Neutrophil (primary cell): ENCODE measurements around the gene NRM.

ENCODE experiments used
- H3K27ac ChIP-seq: fragments of 200-600 bp; sonication (generic); 2 replicates; pipeline ENCODE4 v1.5.1; 2016; ENCODE audit warnings: mild to moderate bottlenecking, moderate library complexity
- H3K27me3 ChIP-seq: fragments of 200-600 bp; sonication (generic); 2 replicates; pipeline ENCODE4 v1.6.0; 2016; ENCODE audit warnings: mild to moderate bottlenecking
- H3K36me3 ChIP-seq: fragments of 200-600 bp; sonication (generic); 2 replicates; pipeline ENCODE4 v1.5.1; 2017
- H3K4me1 ChIP-seq, 2 experiments: fragments of 200-600 bp in 1 of 2; sonication (generic) in 1 of 2; 1 replicate in 1 of 2; 2 replicates in 1 of 2; pipeline versions ENCODE4 v1.5.1 to v1.6.1; 2013 to 2016; ENCODE audit warnings: low read depth in 1 of 2, low read length in 1 of 2, mild to moderate bottlenecking in 1 of 2, moderate library complexity in 1 of 2; ENCODE audit not compliant: control insufficient read depth in 1 of 2, insufficient read depth in 1 of 2
- H3K4me3 ChIP-seq, 2 experiments: fragments of 200-600 bp in 1 of 2; sonication (generic) in 1 of 2; 1 replicate in 1 of 2; 2 replicates in 1 of 2; pipeline ENCODE4 v1.5.1; 2013 to 2016; ENCODE audit warnings: low read depth in 1 of 2, low read length in 1 of 2, mild to moderate bottlenecking in 1 of 2, moderate library complexity in 1 of 2
- H3K9me3 ChIP-seq: fragments of 200-600 bp; sonication (generic); 2 replicates; pipeline ENCODE4 v1.5.1; 2016
- TF ChIP-seq, protein P1 (sequence below): fragments of 200-600 bp; sonication (generic); IDR thresholded peaks from 2 replicates; pipeline ENCODE4 v1.5.1; 2016; ENCODE audit warnings: antibody characterized with exemption

NRM gene

DNA sequence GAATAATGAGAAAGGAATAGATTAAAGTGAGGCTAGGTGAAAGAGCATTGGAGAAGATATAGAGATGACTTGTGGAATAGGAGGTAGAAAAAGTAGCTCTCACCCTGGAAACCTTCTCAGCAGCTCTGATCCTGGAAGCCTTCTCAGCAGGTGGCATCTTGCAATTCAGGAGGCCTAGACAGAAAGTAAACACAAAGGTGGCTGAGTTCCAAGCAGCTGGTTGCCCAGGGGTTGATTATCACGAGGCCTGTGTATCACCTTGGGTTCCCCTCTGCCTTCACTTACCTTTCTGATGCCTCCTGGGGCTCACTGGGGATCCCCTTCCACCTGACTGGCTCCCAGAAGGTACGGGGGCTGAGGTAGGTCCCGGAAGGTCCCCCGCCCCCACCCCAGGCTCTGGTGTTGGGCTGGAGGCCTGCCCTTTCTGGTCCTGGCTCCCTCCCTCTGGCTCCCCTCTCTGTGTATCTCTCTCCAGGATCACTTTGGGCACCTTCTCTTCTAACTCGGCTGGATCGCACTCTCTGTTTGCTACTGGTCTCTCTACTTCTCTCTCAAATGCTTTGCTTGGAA is 16.6 kb upstream of the NRM start:
- no peaks in the 10 kb centered on the region for H3K27me3 ChIP-seq
- no peak overlapping the region for H3K4me3 ChIP-seq
- no peaks in the 10 kb centered on the region for H3K9me3 ChIP-seq
- no peak overlapping the region for H3K27ac ChIP-seq
- H3K36me3 ChIP-seq, result no peaks in the 10 kb centered on the region
- TF ChIP-seq, protein P1, sequence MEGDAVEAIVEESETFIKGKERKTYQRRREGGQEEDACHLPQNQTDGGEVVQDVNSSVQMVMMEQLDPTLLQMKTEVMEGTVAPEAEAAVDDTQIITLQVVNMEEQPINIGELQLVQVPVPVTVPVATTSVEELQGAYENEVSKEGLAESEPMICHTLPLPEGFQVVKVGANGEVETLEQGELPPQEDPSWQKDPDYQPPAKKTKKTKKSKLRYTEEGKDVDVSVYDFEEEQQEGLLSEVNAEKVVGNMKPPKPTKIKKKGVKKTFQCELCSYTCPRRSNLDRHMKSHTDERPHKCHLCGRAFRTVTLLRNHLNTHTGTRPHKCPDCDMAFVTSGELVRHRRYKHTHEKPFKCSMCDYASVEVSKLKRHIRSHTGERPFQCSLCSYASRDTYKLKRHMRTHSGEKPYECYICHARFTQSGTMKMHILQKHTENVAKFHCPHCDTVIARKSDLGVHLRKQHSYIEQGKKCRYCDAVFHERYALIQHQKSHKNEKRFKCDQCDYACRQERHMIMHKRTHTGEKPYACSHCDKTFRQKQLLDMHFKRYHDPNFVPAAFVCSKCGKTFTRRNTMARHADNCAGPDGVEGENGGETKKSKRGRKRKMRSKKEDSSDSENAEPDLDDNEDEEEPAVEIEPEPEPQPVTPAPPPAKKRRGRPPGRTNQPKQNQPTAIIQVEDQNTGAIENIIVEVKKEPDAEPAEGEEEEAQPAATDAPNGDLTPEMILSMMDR, result no peak
- peaks cover 16 to 18% of the 10 kb centered on the region in 2 experiments for H3K4me1 ChIP-seq

DNA sequence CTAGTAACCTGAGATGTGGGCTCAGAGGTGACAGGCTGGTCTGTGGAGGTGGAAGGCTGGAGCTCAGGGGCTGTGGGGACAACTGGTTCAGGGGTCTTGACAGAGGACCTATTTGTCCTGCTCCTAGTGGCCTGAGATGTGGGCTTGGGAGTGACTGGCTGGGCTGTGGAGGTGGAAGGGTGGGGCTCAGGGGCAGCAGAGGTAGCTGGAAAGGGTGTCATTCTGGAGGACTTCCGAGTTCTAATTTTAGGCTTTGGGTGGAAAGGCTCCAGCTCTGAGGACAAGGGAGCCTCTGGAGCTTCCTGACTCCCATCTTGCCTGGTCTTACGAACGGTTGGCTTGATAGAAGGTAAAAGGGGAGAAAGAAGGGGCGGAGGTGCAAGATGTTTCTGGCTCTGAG is 14.8 kb upstream of the NRM start:
- H3K9me3 ChIP-seq, result no peaks in the 10 kb centered on the region
- H3K4me1 ChIP-seq, result peaks cover 20% of the 10 kb centered on the region in 2 experiments
- H3K27ac ChIP-seq, result no peak overlapping the region
- TF ChIP-seq, protein P1, result no peak
- no peak overlapping the region for H3K4me3 ChIP-seq
- H3K27me3 ChIP-seq, result no peaks in the 10 kb centered on the region
- no peaks in the 10 kb centered on the region for H3K36me3 ChIP-seq

DNA sequence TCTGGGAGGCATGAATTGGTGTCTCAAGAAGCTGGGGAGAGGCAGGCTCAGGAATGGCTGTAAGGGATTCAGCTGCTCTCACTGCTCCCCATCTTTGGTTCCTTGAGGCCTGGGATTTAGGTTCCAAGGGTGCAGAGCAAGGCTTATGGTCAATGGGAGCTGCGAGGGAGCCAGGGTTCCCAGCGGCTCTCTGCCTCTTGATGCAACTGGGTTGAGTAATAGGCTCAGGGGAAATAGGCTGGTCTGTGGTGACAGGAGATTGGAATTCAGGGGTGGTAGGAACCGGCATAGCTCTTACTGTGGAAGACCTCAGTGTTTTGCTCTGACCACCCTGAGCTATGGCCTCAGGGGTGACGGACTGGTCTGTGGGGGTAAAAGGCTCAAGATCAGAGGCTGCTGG is 13.0 kb upstream of the NRM start:
- peak overlapping the region; percentile 5 to 17 for H3K4me3 ChIP-seq
- H3K27ac ChIP-seq, result peak overlapping the region; percentile 74
- no peaks in the 10 kb centered on the region for H3K9me3 ChIP-seq
- TF ChIP-seq, protein P1, result no peak
- no peaks in the 10 kb centered on the region for H3K36me3 ChIP-seq
- no peaks in the 10 kb centered on the region for H3K27me3 ChIP-seq
- H3K4me1 ChIP-seq, result peaks cover 25 to 26% of the 10 kb centered on the region in 2 experiments

DNA sequence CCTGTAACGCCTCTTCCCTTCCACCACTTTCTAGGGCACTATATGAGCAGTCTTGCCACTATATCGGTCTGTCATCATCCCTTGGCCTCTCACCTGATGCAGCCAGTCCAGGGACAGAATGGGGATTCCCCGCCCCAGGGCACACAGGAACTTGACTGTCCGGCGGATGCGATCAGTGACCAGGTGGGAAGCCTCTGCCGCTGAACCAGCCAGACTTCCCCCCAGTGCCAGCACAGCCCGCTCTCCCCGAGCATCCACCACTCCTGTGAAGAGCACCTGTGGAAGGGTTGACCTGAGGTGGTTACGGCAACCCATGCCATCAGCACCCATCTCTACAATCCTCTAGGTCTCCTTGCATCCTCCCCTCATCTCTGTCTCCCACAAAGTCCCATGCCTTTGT is 12.2 kb upstream of the NRM start:
- TF ChIP-seq, protein P1, result no peak
- Histone ChIP-seq H3K4me3 (no peak overlapping the region), H3K36me3 (no peaks in the 10 kb centered on the region), H3K27me3 (no peaks in the 10 kb centered on the region), H3K27ac (no peak overlapping the region), H3K9me3 (no peaks in the 10 kb centered on the region), H3K4me1 (peaks cover 25 to 26% of the 10 kb centered on the region in 2 experiments)

DNA sequence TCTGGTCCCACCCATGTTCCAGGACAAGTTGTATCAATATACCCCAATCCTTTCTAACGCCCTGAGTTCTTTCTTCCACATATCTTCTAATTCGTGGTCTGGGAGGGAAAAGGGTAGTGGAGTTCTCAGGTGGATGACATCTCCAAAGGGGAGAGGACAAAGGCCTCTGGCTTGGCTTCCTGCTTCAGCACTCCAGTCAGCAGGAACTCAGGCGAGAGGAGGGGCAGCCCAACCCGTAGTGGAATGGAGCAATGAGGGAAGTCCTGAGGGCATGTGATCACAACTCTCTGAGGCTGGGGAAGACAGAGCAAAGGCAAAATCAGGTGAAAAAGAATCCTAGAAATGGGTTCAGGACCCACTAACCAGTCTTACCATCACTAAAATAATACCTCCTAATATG is 9.6 kb upstream of the NRM start:
- no peaks in the 10 kb centered on the region for H3K27me3 ChIP-seq
- H3K27ac ChIP-seq, result peak overlapping the region; percentile 57
- no peaks in the 10 kb centered on the region for H3K9me3 ChIP-seq
- peaks cover 25 to 26% of the 10 kb centered on the region in 2 experiments for H3K4me1 ChIP-seq
- TF ChIP-seq, protein P1, result no peak
- H3K4me3 ChIP-seq, result no peak overlapping the region
- H3K36me3 ChIP-seq, result no peaks in the 10 kb centered on the region

DNA sequence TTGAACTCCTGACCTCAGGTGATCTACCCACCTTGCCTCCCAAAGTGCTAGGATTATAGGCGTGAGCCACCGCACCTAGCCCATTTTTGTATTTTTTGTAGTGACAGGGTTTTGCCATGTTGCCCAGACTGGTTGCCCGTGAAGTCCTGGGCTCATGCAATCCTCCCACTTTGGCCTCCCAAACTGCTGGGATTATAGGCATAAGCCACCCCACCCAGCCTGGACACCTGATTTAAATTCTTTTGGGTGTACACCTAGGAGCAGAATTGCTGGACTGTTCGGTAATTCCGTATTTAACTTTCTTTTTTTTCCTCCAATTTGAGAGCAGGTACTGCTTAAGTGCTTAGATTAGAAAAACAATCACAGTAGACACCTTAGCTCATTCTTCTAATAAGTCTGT is 5.6 kb upstream of the NRM start:
- H3K4me3 ChIP-seq, result no peak overlapping the region
- no peaks in the 10 kb centered on the region for H3K9me3 ChIP-seq
- H3K4me1 ChIP-seq, result peaks cover 8 to 12% of the 10 kb centered on the region in 2 experiments
- H3K27ac ChIP-seq, result no peak overlapping the region
- H3K36me3 ChIP-seq, result no peaks in the 10 kb centered on the region
- H3K27me3 ChIP-seq, result no peaks in the 10 kb centered on the region
- TF ChIP-seq, protein P1, result no peak
